Keratinocyte (primary cell): ENCODE data around the gene KCNG2. TPM values are rescaled to one million over a fixed set of nuclear protein-coding genes. Genes with fewer than 3 reads are reported as not detected.

Source experiments
- DNase-seq: peaks from one replicate; pipeline ENCODE4 v3.0.0-alpha.2; 2011; ENCODE audit warnings: low read depth, missing footprints, low spot score
- FAIRE-seq: peaks from 2 replicates; lab custom pipeline; 2011; peaks lifted over from hg19 to GRCh38; lab: Jason Lieb, UNC
- H2AFZ ChIP-seq: 2 replicates; pipeline ENCODE4 v1.6.0; 2012; ENCODE audit warnings: low read length, control low read depth, inconsistent platforms; ENCODE audit not compliant: control insufficient read depth
- H3K27ac ChIP-seq: 2 replicates; pipeline ENCODE4 v1.5.1; 2011; ENCODE audit warnings: low read length; ENCODE audit not compliant: control insufficient read depth, insufficient read depth
- H3K27me3 ChIP-seq: 3 replicates; pipeline ENCODE4 v1.6.0; 2011; ENCODE audit warnings: low read length; ENCODE audit not compliant: control insufficient read depth, insufficient read depth; ENCODE audit errors: extremely low read depth
- H3K36me3 ChIP-seq, 2 experiments: 2 replicates in 1 of 2; 3 replicates in 1 of 2; pipeline ENCODE4 v1.5.1; 2011; ENCODE audit warnings: low read length in 2 of 2, mild to moderate bottlenecking in 1 of 2; ENCODE audit not compliant: control insufficient read depth in 2 of 2, insufficient read depth in 2 of 2; ENCODE audit errors: extremely low read depth in 1 of 2
- H3K4me1 ChIP-seq: 3 replicates; pipeline ENCODE4 v1.5.1; 2011; ENCODE audit warnings: low read length; ENCODE audit not compliant: control insufficient read depth, insufficient read depth; ENCODE audit errors: extremely low read depth
- H3K4me2 ChIP-seq: 3 replicates; pipeline ENCODE4 v1.6.0; 2011; ENCODE audit warnings: low read depth, low read length; ENCODE audit not compliant: control insufficient read depth, insufficient read depth; ENCODE audit errors: extremely low read depth
- H3K4me3 ChIP-seq, 3 experiments: fragments of 200-600 bp in 1 of 3; sonication (generic) in 1 of 3; 2 replicates in 2 of 3; 3 replicates in 1 of 3; pipeline ENCODE4 v1.5.1; 2011 to 2016; ENCODE audit warnings: low read length in 3 of 3, mild to moderate bottlenecking in 3 of 3, control low read depth in 2 of 3, inconsistent platforms in 1 of 3, low read depth in 1 of 3, mixed read lengths in 1 of 3, mixed run types in 1 of 3, moderate library complexity in 1 of 3; ENCODE audit not compliant: control insufficient read depth in 2 of 3, insufficient read depth in 2 of 3; ENCODE audit errors: extremely low read depth in 1 of 3
- H3K79me2 ChIP-seq: 2 replicates; pipeline ENCODE4 v1.6.0; 2012; ENCODE audit warnings: low read length; ENCODE audit not compliant: control insufficient read depth, insufficient read depth
- H3K9ac ChIP-seq: 3 replicates; pipeline ENCODE4 v1.6.0; 2011; ENCODE audit warnings: low read length; ENCODE audit not compliant: control insufficient read depth, insufficient read depth; ENCODE audit errors: extremely low read depth
- H3K9me1 ChIP-seq: 3 replicates; pipeline ENCODE4 v1.6.0; 2011; ENCODE audit warnings: low read length; ENCODE audit not compliant: control insufficient read depth, insufficient read depth; ENCODE audit errors: extremely low read depth
- H3K9me3 ChIP-seq: 2 replicates; pipeline ENCODE4 v1.5.1; 2012; ENCODE audit warnings: low read depth, low read length; ENCODE audit not compliant: control insufficient read depth
- H4K20me1 ChIP-seq: 3 replicates; pipeline ENCODE4 v1.6.0; 2011; ENCODE audit warnings: low read length; ENCODE audit not compliant: control insufficient read depth, insufficient read depth; ENCODE audit errors: extremely low read depth
- CTCF ChIP-seq, 3 experiments: IDR thresholded peaks in 1 of 3; conservative IDR thresholded peaks in 1 of 3; optimal IDR thresholded peaks in 1 of 3; 2 replicates in 2 of 3; 3 replicates in 1 of 3; pipeline versions ENCODE3 to v1.5.1; 2011; ENCODE audit warnings: low read length in 3 of 3, mild to moderate bottlenecking in 3 of 3, moderate library complexity in 2 of 3, control low read depth in 1 of 3, inconsistent platforms in 1 of 3; ENCODE audit not compliant: insufficient read depth in 2 of 3; ENCODE audit errors: extremely low read depth in 1 of 3
- EZH2 ChIP-seq: IDR thresholded peaks from one replicate; pipeline ENCODE4 v1.6.1; 2012; ENCODE audit warnings: inconsistent platforms, mild to moderate bottlenecking, low read length, moderate library complexity
- dilution Hi-C: fragments of 300-500 bp; cut with MboI; formaldehyde crosslinking; loops from one replicate; pipeline ENCODE4 v1.7.0; 2020; ENCODE audit warnings: low sequenced_read_pairs; ENCODE audit not compliant: extremely low pct_ligation_motif_present
- polyA plus RNA-seq, 5 experiments: library from polyadenylated mRNA; depleted of rRNA in 3 of 5; stranded (reverse) in 3 of 5; stranded (forward) in 1 of 5; unstranded in 1 of 5; fragments of >200 nt; gene quantifications; 1 replicate in 1 of 5; 2 replicates in 3 of 5; 3 replicates in 1 of 5; pipeline versions ENCODE4 v1.2.1 to v1.2.3, GENCODE V29; 2011 to 2012; ENCODE audit warnings: missing spikeins in 2 of 5, low read depth in 1 of 5, low replicate concordance in 1 of 5

KCNG2 gene
- polyA plus RNA-seq, 1 donor (not counting 4 experiments of a cell fraction or from before 2014, with no cell fraction given) = not detected

- H3K4me3 ChIP-seq = no peak overlapping the region
- peaks cover 92% of the 10 kb centered on the region for H3K79me2 ChIP-seq
- TF ChIP-seq CTCF (optimal IDR thresholded peaks at IDR 0.05 in 1 of 3, IDR thresholded peaks at IDR 0.05 in 1 of 3, conservative IDR thresholded peaks at IDR 0.05 in 1 of 3; ENCODE audit: extremely low read depth in 1 of 3, insufficient read depth in 2 of 3, low read length in 3 of 3) = no peak
- no peak for TF ChIP-seq EZH2
- peaks cover 5% of the 10 kb centered on the region for H3K9me3 ChIP-seq
- no peaks in the 10 kb centered on the region for H3K9me1 ChIP-seq
- no peak overlapping the region for H3K27ac ChIP-seq
- no peaks in the 10 kb centered on the region for H3K27me3 ChIP-seq
- FAIRE-seq = no peak
- peaks cover 6% of the 10 kb centered on the region for H3K4me1 ChIP-seq
- no peak overlapping the region for H3K4me2 ChIP-seq
- H3K36me3 ChIP-seq = peaks cover 26 to 34% of the 10 kb centered on the region in 2 experiments
- no peak overlapping the region for H2AFZ ChIP-seq
- peaks cover 5% of the 10 kb centered on the region for H4K20me1 ChIP-seq
- H3K9ac ChIP-seq = no peak overlapping the region
- dilution Hi-C loops = no loop called here
- no peak for DNase-seq
Observed at GRCh38 chr18:79939096-79939495, 141.4 kb downstream of the KCNG2 start.

- Histone ChIP-seq H3K4me3 (no peak overlapping the region), H3K9me1 (no peaks in the 10 kb centered on the region), H3K27ac (no peak overlapping the region), H3K27me3 (no peaks in the 10 kb centered on the region), H2AFZ (no peak overlapping the region), H3K36me3 (peaks cover 23 to 25% of the 10 kb centered on the region in 2 experiments), H4K20me1 (peaks cover 5% of the 10 kb centered on the region), H3K9ac (no peak overlapping the region), H3K79me2 (peaks cover 92% of the 10 kb centered on the region), H3K4me1 (peaks cover 6% of the 10 kb centered on the region), H3K4me2 (no peak overlapping the region), H3K9me3 (peaks cover 2% of the 10 kb centered on the region)
- DNase-seq (no peak), FAIRE-seq (no peak)
- TF ChIP-seq CTCF (optimal IDR thresholded peaks at IDR 0.05 in 1 of 3, IDR thresholded peaks at IDR 0.05 in 1 of 3, conservative IDR thresholded peaks at IDR 0.05 in 1 of 3; ENCODE audit: extremely low read depth in 1 of 3, insufficient read depth in 2 of 3, low read length in 3 of 3) = no peak
- TF ChIP-seq EZH2 = no peak
- dilution Hi-C loops = no loop called here
Observed at GRCh38 chr18:79940126-79940813, 142.5 kb downstream of the KCNG2 start.
